CD4-positive, alpha-beta T cell (primary cell): ENCODE results near the gene MED27. TPM values are rescaled to one million over a fixed set of nuclear protein-coding genes. Genes with fewer than 3 reads are reported as not detected.
A peak's percentile ranks its signal among the peaks of the same experiment; 100 is the strongest.

Experiments used
- ATAC-seq: fragments of 200-7000 bp; cut with Tn5 transposase; one replicate; pipeline ENCODE4 v1.10.0; 2022; ENCODE audit warnings: mild to moderate bottlenecking; ENCODE audit not compliant: poor library complexity
- CTCF ChIA-PET: fragments of 350-600 bp; sonication (Branson Sonifier 250); formaldehyde crosslinking; loops from one replicate; lab custom pipeline; 2021; ENCODE audit warnings: antibody characterized with exemption, inconsistent platforms; lab: Charles Lee
- POLR2A ChIA-PET: fragments of 350-600 bp; sonication (Branson Sonifier 250); formaldehyde crosslinking; loops from one replicate; lab custom pipeline; 2021; ENCODE audit warnings: antibody characterized with exemption, inconsistent platforms; lab: Charles Lee
- DNase-seq, 14 experiments: peaks; one replicate each; pipeline ENCODE4 v3.0.0-alpha.2; 2013 to 2020; ENCODE audit warnings: mixed read lengths in 2 of 14
- H3K27ac ChIP-seq, 2 donors: one replicate each; pipeline versions ENCODE4 v1.5.1 to v1.7.0; 2013; ENCODE audit warnings: low read length in 2 of 2, low read depth in 1 of 2, mild to moderate bottlenecking in 1 of 2
- H3K27me3 ChIP-seq, 2 experiments: 1 replicate in 1 of 2; 2 replicates in 1 of 2; pipeline versions ENCODE4 v1.6.1 to v1.7.0; 2013; ENCODE audit warnings: low read length in 2 of 2, control low read depth in 1 of 2, mild to moderate bottlenecking in 1 of 2, moderate library complexity in 1 of 2; ENCODE audit not compliant: insufficient read depth in 2 of 2, control insufficient read depth in 1 of 2
- H3K36me3 ChIP-seq: one replicate; pipeline ENCODE4 v1.6.1; 2013; ENCODE audit warnings: low read length, control low read depth; ENCODE audit not compliant: insufficient read depth
- H3K4me1 ChIP-seq: one replicate; pipeline ENCODE4 v1.6.1; 2013; ENCODE audit warnings: low read length, control low read depth; ENCODE audit not compliant: insufficient read depth
- H3K4me3 ChIP-seq: one replicate; pipeline ENCODE4 v1.5.1; 2013; ENCODE audit warnings: mild to moderate bottlenecking, low read length, moderate library complexity
- H3K9me3 ChIP-seq, 2 experiments: 1 replicate in 1 of 2; 2 replicates in 1 of 2; pipeline versions ENCODE4 v1.6.1 to v1.7.0; 2013; ENCODE audit warnings: low read length in 2 of 2, mild to moderate bottlenecking in 2 of 2, control low read depth in 1 of 2, moderate library complexity in 1 of 2; ENCODE audit not compliant: control insufficient read depth in 1 of 2, insufficient read depth in 1 of 2
- H3K27ac Mint-ChIP-seq: one replicate; pipeline ENCODE4 v1.8.0; 2020; ENCODE audit warnings: mixed read lengths
- H3K27me3 Mint-ChIP-seq: one replicate; pipeline ENCODE4 v1.8.0; 2021; ENCODE audit warnings: mixed read lengths
- H3K36me3 Mint-ChIP-seq: one replicate; pipeline ENCODE4 v1.8.0; 2021; ENCODE audit warnings: low read depth, mixed read lengths
- H3K4me1 Mint-ChIP-seq: one replicate; pipeline ENCODE4 v1.8.0; 2021; ENCODE audit warnings: low read depth, mixed read lengths
- H3K4me3 Mint-ChIP-seq: one replicate; pipeline ENCODE4 v1.8.0; 2020; ENCODE audit warnings: mild to moderate bottlenecking, mixed read lengths
- H3K9me3 Mint-ChIP-seq: one replicate; pipeline ENCODE4 v1.8.0; 2020; ENCODE audit warnings: mixed read lengths
- CTCF ChIP-seq: fragments of 200-600 bp; IDR thresholded peaks from one replicate; pipeline ENCODE4 v1.8.0; 2022; ENCODE audit warnings: antibody characterized with exemption, mild to moderate bottlenecking
- intact Hi-C, 2 experiments: fragments of 100-400 bp; cut with DNase I in 1 of 2; cut with micrococcal nuclease in 1 of 2; formaldehyde crosslinking; loops; one replicate each; pipeline versions ENCODE4 v1.15.1 to v1.9.0; 2023 to 2025; cut with DNase I, micrococcal nuclease
- total RNA-seq, 174 experiments: library from RNA in 2 of 174; stranded (reverse) in 2 of 174; gene quantifications; one replicate each; pipeline ENCODE4 v1.2.3 and lab custom pipeline; 2021 to 2026

MED27 gene
- total RNA-seq, 2 experiments from 2014 or later: 15.0 to 17.4 TPM

GRCh38 chr9:131854896-131855613, 224.6 kb downstream of the MED27 start:
- H3K9me3 ChIP-seq: peaks cover 0 to 5% of the 10 kb centered on the region in 2 experiments
- Mint-ChIP-seq H3K4me3 (no peak overlapping the region), H3K27me3 (no peaks in the 10 kb centered on the region), H3K36me3 (peaks cover 3% of the 10 kb centered on the region), H3K9me3 (no peaks in the 10 kb centered on the region), H3K4me1 (no peaks in the 10 kb centered on the region), H3K27ac (no peak overlapping the region)
- ChIA-PET POLR2A (no interaction called here), CTCF (no interaction called here)
- no peak overlapping the region for H3K27ac ChIP-seq
- DNase-seq (no peak), ATAC-seq (no peak)
- no peak overlapping the region for H3K4me3 ChIP-seq
- H3K4me1 ChIP-seq: no peaks in the 10 kb centered on the region
- no peak for TF ChIP-seq CTCF
- no peaks in the 10 kb centered on the region for H3K27me3 ChIP-seq
- peaks cover 5% of the 10 kb centered on the region for H3K36me3 ChIP-seq
- intact Hi-C loops: no loop called here

- H3K27me3 Mint-ChIP-seq: no peaks in the 10 kb centered on the region
- TF ChIP-seq CTCF: no peak
- H3K27ac ChIP-seq: no peak overlapping the region
- no peak overlapping the region for H3K4me3 Mint-ChIP-seq
- no peaks in the 10 kb centered on the region for H3K4me1 Mint-ChIP-seq
- DNase-seq (no peak), ATAC-seq (no peak)
- POLR2A ChIA-PET: no interaction called here
- H3K4me1 ChIP-seq: no peaks in the 10 kb centered on the region
- H3K9me3 Mint-ChIP-seq: no peaks in the 10 kb centered on the region
- intact Hi-C loops: no loop called here
- no peaks in the 10 kb centered on the region for H3K27me3 ChIP-seq
- H3K36me3 ChIP-seq: no peaks in the 10 kb centered on the region
- H3K27ac Mint-ChIP-seq: no peak overlapping the region
- H3K4me3 ChIP-seq: no peak overlapping the region
- peaks cover 0 to 2% of the 10 kb centered on the region in 2 experiments for H3K9me3 ChIP-seq
- H3K36me3 Mint-ChIP-seq: no peaks in the 10 kb centered on the region
- CTCF ChIA-PET: no interaction called here
These were observed 225.3 kb downstream of the MED27 start for GRCh38 chr9:131854334-131854733.

GRCh38 chr9:131853434-131853833, 226.2 kb downstream of the MED27 start:
- no peaks in the 10 kb centered on the region for H3K9me3 Mint-ChIP-seq
- no peak overlapping the region for H3K4me3 Mint-ChIP-seq
- Histone ChIP-seq H3K27ac (no peak overlapping the region), H3K36me3 (no peaks in the 10 kb centered on the region), H3K9me3 (no peaks in the 10 kb centered on the region), H3K4me1 (no peaks in the 10 kb centered on the region), H3K27me3 (no peaks in the 10 kb centered on the region), H3K4me3 (no peak overlapping the region)
- ChIA-PET CTCF (no interaction called here), POLR2A (no interaction called here)
- H3K36me3 Mint-ChIP-seq: no peaks in the 10 kb centered on the region
- ATAC-seq (no peak), DNase-seq (peak in 1 of 14 experiments; percentile 5)
- TF ChIP-seq CTCF: no peak
- intact Hi-C loops: no loop called here
- H3K27me3 Mint-ChIP-seq: no peaks in the 10 kb centered on the region
- no peaks in the 10 kb centered on the region for H3K4me1 Mint-ChIP-seq
- H3K27ac Mint-ChIP-seq: no peak overlapping the region
